Activated naive CD4-positive, alpha-beta T cell (primary cell): ENCODE results near the gene MYO5A.
"Not testable (repeated sequence)": the region's sequence is repeated elsewhere in the genome, so short reads cannot be mapped to it uniquely, and the experiment has no call there.

Source experiments
- DNase-seq, 4 experiments: peaks; one replicate each; lab custom pipeline; 2025; lab: John Stamatoyannopoulos, UW

Gene MYO5A

DNA sequence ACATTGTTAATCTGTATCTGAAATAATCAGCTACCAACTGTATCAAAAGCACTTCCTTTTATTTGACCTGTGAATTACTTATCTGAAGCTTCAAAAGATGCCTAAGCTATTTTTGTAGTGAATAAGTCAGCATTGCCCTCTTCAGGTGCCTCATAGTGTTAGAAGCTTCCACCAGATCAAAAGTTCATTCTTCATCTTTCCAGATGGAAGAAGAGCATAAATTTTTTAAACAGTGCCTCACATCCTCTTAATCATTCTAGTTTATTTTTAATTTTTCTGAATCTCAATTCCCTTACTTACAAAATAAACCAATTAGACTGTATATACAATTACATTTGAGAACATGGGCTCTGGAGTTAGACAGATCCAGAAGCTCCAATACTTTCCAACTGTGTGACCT is 65.0 kb downstream of the MYO5A start:
- no peak for DNase-seq

DNA sequence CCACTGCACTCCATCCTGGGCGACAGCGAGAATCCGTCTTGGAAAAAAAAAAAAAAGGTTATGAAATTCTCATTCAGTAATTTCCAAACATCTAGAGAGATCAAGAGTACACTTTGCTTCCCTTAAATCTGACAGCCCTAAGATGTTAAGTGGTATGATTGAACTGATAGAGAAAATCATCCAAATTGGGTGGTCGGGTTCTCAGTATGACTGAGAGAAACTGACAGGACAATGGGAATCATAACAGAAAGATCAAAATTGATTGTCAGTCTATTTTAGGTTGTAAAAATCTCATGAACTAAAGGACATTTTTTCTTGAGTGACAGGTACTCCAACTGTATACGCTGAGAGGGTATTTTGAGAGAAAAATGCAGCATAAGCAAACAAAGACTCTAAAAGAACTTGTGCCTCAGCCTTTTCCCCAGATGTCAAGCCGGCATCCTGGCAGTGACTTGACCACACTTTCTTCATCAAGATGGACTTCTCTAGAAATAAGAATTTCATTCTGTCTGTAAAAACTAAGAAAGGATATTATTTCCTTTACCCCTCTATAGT is 65.8 kb downstream of the MYO5A start:
- DNase-seq: no peak

DNA sequence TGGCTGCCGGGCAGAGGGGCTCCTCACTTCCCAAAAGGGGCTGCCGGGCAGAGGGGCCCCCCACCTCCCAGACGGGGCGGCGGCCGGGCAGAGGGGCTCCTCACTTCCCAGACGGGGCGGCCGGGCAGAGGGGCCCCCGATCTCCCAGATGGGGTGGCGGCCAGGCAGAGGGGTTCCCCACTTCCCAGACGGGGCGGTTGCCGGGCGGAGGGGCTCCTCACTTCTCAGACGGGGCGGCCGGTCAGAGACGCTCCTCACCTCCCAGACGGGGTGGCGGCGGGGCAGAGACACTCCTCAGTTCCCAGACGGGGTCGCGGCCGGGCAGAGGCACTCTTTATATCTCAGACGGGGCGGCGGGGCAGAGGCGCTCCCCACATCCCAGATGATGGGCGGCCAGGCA is 69.0 kb downstream of the MYO5A start:
- not testable (repeated sequence) for DNase-seq

DNA sequence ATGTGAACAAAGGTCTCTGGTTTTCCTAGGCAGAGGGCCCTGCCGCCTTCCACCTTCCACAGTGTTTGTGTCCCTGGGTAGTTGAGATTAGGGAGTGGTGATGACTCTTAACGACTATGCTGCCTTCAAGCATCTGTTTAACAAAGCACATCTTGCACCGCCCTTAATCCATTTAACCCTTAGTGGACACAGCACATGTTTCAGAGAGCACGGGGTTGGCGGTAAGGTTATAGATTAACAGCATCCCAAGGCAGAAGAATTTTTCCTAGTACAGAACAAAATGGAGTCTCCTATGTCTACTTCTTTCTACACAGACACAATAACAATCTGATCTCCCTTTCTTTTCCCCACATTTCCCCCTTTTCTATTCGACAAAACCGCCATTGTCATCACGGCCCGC is 69.4 kb downstream of the MYO5A start:
- DNase-seq: not testable (repeated sequence)

DNA sequence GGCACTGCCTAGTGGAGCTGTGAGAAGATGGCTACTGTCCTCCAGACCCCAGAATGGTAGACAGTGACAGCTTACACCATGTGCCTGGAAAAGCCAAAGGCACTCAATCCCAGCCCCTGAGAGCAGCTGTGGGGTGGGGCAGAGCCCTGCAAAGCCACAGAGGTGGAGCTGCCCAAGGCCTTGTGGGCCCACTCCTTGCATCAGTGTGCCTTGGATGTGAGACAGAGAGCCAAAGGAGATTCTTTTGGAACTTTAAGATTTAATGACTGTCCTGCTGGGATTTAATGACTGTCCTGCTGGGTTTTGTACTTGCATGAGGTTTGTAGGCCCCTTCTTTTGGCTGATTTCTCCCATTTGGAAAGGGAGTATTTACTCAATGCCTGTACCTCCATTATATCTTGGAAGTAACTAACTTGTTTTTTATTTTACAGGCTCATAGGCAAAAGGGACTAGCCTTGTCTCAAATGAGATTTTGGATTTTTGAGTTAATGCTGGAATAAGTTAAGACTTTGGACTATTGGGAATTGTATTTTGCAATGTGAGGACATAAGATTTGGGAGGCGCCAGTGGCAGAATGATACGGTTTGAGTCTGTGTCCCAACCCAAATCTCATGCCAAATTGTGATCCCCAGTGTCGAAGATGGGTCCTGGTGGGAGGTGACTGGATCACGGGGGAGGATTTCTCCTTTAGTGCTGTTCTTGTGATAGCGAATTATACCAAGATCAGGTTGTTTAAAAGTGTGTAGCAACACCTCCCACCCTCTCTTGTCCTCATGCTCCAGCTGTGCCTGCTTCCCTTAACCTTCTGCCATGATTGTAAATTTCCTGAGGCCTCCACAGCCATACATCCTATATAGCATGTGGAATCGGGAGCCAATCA is 80.4 kb downstream of the MYO5A start:
- no peak for DNase-seq

DNA sequence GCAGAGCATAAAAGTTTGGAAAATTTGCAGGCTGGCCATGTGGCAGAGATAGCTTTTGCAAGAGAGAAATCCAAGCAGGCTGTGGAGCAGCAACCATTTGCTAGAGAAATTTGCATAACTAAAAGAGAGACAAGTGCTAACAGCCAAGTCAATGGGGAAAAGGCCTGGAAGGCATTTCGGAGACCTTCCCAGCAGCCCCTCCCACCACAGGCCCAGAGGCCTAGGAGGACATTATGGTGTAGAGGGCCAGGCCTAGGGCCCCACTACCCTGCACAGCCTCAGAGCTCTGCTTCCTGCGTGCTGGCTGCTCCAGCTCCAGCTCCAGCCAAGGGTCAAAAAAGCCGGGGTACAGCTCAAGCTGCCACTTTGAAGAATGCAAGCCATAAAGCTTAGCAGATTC is 82.7 kb downstream of the MYO5A start:
- no peak for DNase-seq

DNA sequence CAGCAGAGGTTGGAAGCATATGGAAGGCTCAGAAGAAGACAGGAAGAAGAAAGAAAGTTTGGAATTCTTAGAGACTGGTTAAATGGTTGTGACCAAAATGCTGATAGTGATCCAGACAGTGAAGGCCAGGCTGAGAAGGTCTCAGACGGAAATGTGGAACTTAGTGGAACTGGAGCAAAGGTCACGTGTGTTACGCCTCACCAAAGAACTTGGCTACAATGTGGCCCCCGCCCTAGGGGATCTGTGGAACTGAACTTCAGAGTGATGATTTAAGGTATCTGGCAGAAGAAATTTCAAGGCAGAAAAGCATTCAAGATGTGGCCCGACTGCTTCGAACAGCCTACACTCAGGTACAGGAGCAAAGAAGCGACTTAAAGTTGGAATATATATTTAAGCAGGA is 83.1 kb downstream of the MYO5A start:
- no peak for DNase-seq

DNA sequence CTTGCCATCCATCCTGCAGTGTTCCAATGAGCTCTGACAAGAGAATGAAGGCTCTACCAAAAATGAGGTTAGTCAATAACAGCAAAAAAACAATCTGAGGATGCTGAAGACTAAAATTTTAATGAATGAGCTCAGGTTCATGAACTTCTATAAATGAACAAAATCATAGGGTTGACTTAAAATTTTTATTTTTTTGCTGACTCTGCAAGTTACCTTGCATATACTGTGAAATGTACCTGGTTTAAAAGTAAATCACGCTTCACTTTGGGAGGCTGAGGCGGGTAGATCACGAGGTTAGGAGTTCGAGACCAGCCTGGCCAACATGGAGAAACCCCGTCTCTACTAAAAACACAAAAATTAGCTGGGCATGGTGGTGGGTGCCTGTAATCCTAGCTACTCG is 85.5 kb downstream of the MYO5A start:
- DNase-seq: not testable (repeated sequence)

DNA sequence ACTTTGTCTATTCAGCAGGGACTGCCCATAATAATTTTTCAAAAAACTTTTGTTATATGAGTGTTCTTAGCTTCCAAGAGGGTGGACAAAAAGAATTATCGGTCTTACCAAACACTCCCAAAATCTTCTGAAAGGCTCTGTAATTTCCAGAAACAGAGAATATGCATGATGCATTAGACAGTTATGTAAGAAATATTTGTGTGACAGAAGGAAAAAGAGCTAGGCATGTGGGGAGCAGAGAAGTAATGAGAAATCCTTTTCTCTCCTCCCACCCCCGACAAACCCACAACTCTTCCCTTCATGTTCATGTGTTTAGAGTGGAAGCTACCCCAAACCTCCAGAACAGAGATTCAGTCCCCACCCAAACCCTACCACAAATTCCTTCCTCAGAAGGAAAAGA is 86.8 kb downstream of the MYO5A start:
- no peak for DNase-seq

DNA sequence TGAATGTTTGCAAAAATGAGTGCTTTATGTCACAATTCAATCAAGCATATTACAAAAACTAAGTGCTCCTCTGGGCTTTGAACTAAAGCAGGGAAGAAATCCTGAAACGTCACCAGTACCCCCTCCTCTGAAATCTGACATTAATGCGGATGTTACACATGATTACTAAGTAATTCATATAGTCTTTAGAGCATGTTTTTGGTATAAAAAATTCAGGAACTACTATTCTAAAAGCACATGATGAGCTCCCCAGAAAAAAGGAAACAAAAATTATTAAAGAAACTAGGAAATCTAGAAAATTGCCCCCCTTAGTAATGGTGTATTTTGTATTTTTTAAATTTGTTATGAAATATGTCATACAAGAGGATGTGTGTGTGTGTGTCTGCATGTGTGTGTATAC is 87.7 kb downstream of the MYO5A start:
- no peak for DNase-seq

DNA sequence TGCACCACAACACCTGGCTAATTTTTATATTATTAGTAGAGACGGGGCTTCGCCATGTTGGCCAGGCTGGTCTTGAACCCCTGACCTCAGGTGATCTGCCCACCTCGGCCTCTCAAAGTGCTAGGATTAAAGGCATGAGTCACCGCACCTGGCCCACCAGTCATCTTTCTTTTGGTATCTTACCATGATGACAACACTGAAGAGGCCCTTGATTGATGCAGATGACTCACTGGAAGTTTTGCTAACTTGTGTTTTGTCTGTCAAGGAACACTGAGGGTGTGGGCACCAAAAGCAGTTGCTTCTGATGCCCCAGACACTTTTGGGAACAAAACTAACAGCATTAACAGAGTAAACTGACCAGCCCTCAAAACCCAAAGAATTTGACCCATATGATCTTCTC is 88.3 kb downstream of the MYO5A start:
- DNase-seq: no peak

DNA sequence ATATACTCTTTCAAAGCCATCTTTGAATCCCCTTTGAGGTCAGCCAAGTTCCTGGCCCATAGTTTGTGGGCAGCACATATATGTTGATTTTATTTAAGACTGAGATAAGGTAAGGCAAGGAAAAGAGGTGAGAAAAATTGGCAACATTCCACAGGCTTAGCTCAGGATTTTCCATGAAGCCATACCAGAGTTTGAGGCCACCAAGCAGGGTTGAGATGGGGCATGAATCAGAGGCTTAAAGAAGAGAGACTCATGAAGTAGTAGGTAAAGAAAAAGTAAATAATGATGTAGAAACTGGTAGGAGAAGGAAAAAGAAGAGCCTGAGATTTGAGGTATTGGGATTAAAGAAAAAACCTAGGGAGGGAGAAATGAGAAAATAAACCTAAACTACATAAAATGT is 89.2 kb downstream of the MYO5A start:
- no peak for DNase-seq

DNA sequence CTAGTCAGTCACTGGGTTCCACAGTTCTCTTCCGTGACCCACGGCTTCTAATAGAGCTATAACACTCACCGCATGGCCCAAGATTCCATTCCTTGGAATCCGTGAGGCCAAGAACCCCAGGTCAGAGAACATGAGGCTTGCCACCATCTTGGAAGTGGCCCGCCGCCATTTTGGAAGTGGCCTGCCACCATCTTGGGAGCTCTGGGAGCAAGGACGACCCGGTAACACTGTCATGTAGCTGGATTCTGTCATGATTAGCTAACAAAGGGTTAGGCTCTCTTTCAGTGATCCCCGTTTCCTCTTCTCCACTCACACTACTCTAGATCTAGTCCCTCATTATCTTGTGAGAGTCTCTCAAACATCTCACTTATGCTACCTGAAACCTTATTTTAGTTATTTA is 89.6 kb downstream of the MYO5A start:
- not testable (repeated sequence) for DNase-seq

DNA sequence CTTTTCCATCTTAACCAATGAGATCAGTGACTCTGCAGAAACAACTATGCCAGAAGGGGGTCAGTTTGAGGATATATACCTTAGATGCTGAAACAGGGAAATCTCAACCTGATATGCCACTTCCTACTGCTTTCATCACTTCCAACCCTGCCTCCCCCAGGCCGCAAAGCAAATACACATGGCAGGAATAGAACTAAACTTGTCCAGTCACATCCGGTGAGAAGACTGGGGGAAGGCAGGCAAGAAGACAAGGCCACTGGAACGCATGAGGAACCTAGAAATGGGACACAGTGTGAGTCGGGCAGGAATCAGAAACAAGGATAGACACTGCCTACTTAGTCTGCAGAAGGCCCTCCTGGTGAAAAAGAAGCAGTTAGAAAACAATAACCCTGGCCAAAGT is 90.6 kb downstream of the MYO5A start:
- no peak for DNase-seq

DNA sequence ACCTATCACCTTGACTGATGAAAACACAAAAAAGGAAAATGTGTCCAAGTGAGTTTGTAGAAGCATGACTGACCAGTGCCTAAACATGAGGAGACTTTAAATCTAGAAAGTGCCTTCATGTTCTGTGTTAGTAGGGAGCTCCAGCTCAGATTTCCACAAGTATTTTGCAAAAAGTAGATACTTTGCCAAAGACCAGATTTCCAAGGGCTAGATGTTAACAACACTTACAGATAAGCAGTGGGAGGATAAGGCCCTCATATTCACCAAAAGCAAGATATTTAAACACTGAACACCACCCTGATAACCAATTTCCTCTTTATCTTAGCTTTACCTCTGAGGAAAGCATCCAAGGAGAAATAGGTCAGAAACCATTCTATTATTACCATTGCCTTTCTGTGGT is 91.0 kb downstream of the MYO5A start:
- no peak for DNase-seq

DNA sequence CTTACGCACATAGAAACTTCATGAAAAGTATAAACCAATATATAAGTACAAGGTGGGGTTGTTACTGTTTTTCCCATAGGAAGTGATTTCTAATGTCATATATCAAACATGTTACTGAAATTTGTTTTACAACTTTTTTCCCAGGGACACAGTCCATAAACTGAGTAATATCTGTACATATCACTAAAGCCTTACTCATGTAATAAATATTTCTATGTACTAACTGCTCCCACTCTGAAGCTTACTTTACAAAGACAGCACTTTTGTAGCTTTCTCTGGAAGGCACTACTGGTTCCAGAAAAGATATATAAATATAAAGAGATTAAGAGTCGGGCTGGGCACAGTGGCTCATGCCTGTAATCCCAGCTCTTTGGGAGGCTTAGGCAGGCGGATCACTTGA is 91.7 kb downstream of the MYO5A start:
- no peak for DNase-seq

DNA sequence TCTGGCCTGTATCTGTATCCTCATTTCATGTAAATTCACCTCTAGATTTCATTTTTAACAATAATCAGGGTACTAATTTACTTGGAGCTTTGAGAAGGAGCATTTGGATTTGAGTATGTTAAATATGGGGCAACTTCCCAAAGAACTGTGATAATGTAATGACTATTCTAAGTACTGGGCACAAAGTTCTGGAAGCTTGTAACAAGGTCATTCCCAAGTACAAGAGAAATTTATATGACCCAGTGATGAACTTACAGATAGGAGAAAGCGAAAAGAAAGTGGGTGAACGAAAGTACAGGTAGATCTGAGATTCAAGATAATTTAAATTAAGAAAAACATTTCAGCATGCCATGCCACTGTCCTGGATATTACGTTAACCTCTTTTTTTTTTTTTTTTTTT is 93.8 kb downstream of the MYO5A start:
- no peak for DNase-seq

DNA sequence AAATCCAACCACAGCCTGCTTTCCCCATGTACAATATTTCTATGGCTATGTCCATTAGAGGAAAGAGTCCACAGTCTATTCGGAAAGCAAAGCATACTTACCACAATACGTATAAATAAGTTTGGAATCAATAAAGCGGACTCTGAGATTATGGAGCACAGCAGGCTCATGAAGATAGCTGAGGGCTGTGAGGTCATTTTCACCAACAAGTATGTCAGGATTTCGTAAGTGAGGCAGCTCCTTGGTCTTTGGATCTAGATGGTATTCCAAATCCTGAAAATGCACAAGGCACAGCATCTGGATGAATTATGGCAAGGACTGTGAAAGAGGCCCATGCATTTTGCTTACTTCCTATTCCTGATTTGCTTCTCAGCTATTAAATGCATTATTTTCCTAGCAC is 100.4 kb downstream of the MYO5A start:
- DNase-seq: no peak

DNA sequence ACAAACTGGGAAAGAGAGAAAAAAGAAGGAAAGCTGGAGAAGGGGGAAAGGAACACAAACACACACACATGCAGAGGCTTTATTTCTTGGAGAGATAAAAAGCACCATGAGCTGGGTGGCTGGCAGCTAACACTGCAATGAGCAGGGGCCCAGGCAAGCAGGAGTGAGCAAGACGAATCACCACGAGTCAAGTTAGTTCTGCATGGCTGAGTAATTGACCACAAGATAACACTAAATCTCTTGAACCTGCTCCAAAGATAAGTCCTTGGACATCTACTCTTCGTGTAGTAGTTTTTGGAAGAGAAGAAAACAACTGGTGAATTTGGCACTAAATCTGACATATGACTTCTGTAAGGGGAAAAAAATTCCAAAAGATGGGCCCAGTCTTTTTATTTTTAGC is 100.9 kb downstream of the MYO5A start:
- DNase-seq: no peak

DNA sequence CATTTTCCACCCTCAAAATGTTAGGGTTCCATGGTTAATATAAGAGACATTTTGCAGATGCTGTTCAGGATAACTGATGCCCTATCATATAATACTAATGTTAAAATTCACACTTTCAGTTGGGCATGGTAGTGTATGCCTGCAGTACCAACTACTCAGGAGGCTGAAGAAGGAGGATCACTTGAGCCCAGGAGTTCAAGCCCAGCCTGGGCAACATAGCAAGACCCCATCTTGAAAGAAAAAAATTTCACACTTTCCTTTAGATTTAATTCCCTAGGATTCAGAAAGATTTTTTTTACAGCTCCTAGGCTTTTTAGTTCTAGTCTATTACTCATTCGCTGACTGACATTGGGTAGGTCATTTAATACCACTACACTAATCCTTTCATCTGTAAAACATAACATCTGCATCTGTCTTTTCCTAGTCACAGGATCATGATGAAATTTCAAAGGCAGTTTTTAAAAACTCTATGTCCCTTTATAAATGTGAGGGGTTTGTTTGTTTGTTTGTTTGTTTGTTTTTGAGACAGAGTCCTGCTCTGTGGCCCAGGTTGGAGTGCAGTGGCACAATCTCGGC is 103.7 kb downstream of the MYO5A start:
- no peak for DNase-seq

DNA sequence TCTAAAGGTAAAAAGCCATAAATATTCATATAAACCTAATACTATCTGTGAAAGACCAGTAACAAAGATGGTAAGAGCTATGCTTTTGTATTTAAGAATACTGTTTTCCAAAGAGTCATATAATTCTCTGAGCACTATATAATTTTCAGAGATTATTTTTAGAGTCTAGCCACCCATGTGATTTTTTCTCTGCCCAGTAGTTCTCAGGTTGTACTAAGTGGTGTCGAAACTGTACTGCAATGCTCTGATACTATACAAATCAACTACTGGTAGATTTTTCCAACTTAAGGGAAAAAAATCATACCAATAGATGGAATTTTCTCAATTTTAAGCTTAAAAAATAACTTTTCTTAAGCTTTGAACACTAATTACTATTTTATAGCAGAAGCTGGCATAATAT is 104.8 kb downstream of the MYO5A start:
- no peak for DNase-seq

DNA sequence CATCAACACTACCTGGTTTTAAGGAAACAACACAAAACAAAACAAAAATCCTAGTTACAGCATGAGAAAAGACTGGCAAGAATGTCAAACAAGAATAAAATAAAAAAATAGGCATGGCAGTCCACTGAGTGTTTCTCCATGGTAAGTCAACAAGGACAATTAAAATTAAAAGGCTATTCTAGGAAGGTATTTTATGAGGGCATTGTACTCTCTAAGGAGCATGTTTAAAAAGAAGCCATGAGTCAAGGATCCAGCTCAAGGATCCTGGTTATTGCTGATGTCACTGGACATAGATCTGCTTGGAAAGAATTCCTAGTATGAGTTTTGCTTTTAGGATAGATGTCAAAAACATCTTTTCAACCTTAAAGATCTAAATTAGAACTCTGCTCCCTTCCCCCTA is 106.7 kb downstream of the MYO5A start:
- DNase-seq: no peak

DNA sequence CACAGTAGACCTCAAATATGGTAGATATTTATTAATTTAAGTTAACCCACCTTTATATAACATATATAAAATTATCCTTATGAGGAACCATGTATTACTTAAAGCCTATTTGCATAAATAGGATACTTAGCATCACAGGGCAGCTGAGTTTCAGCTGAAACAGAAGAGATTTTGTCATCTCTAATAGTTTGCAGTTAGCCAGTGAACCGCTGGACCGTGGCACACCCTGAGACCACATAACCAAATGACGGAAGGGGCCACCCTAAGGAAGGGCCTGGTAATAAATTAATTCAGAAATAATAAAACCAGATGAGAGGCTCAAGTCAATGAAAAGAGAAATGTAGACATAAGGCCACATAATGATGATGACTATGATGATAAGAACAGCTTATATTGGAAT is 107.7 kb downstream of the MYO5A start:
- DNase-seq: no peak

DNA sequence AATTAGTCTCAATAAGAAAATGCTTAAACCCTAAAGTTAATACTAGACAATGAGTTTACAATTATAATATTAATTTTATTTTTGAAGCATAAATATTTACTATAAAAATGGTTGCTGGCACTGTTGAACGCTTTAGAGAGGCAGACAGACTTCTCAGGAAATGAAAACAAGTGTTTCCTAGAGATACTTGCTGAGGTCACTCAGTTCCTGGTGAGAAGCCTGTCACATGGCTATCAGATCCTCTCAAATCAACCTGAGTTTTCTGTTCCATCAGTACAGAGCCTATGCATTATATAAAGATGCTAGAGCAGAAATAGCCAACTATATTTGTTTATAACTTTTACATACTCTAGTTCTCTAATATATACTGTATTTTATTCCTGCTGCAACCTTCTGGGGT is 109.2 kb downstream of the MYO5A start:
- DNase-seq: no peak
